C4-2B (cell line): ENCODE measurements around the gene RNF213.

ENCODE experiments used
- H3K27ac ChIP-seq: fragments of 450-650 bp; 2 replicates; pipeline ENCODE4 v1.5.1; 2017
- ZFX ChIP-seq: fragments of 450-650 bp; IDR thresholded peaks from 2 replicates; pipeline ENCODE4 v1.6.1; 2017
- TF ChIP-seq, protein P1 (sequence below): fragments of 450-650 bp; conservative IDR thresholded peaks from 2 replicates; pipeline ENCODE4 v1.5.1; 2017; ENCODE audit warnings: mild to moderate bottlenecking

RNF213 gene

DNA sequence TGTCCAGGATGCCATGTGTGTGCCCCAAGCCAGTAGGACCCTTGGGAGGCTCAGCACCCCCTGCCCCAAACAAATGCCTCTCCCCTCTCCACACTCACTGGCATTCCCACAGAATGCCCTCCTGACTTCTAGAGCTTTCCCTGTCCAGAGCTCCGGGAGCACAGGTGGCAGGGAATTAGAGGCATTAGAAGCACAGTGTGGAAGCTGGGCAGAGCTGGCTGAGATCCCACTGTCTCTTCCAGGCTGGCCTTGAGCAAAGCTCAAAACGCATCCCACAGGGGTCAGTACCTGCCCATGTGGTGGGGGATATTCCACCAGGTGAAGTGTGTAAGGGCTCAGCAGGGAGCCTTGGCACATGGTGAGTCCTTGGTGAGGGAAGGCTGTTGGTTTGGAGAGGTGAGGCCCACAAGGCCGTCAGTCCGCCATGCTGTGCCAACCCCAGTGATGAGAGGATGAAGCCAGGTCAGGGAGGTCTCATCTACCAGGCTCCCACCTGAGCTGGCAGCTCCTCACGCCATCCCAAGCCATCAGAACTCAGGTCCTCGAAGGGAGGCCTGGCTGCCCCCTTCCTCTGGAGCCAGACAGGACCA is 172.4 kb downstream of the RNF213 start:
- H3K27ac ChIP-seq, result no peak overlapping the region
- TF ChIP-seq ZFX, result no peak
- TF ChIP-seq, protein P1, sequence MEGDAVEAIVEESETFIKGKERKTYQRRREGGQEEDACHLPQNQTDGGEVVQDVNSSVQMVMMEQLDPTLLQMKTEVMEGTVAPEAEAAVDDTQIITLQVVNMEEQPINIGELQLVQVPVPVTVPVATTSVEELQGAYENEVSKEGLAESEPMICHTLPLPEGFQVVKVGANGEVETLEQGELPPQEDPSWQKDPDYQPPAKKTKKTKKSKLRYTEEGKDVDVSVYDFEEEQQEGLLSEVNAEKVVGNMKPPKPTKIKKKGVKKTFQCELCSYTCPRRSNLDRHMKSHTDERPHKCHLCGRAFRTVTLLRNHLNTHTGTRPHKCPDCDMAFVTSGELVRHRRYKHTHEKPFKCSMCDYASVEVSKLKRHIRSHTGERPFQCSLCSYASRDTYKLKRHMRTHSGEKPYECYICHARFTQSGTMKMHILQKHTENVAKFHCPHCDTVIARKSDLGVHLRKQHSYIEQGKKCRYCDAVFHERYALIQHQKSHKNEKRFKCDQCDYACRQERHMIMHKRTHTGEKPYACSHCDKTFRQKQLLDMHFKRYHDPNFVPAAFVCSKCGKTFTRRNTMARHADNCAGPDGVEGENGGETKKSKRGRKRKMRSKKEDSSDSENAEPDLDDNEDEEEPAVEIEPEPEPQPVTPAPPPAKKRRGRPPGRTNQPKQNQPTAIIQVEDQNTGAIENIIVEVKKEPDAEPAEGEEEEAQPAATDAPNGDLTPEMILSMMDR, result no peak

DNA sequence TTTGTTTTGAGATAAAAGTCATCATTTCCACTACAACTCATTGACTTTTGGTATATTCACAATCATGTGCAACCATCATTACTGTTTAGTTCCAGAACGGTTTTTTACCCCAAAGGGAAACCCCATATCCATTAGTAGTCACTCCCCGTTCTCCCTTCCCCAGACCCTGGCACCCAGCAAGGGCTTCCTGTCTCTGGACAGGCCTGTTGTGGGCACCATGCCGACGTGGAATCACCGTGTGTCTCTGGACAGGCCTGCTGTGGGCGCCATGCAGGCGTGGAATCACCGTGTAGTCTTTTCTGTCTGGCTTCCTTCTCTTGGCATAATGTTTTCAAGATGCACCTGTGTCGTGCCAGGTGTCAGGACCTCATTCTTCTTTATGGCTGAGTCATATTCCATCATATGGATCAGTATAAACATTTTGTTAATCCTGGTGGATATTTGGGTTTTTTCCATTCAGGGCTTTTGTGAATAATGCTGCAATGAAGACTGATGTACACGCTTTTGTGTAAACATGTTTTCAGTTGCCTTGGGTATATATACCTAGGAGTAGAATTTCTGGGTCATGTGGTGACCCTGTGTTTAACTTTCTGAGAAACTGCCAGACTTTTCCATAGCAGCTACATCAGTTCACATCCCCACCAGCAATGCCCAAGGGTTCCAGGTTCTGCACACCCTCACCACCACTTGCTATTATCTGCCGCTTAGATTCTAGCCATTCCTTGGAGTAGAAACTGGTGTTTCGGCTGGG is 173.4 kb downstream of the RNF213 start:
- no peak for TF ChIP-seq ZFX
- TF ChIP-seq, protein P1, result no peak
- H3K27ac ChIP-seq, result no peak overlapping the region

DNA sequence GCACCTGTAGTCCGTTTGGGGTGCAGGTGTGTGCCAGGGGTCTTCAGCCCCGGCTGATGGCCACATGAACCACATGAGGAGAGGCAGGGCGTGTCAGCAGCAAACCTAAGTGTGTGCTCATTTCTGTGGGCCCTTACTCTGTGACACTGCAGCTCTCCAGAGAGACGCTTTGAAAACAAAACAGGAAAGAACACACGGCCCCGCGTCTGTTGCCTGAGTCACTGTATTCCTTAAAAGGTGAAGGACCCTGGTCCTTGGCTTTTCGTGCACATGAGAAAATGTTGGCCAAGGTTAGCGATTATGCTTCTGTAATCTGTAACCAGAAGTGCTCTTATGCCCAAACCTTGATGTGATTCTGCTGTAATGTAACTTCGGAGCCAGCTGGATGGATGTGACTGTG is 176.9 kb downstream of the RNF213 start:
- TF ChIP-seq ZFX, result no peak
- TF ChIP-seq, protein P1, result no peak
- no peak overlapping the region for H3K27ac ChIP-seq

DNA sequence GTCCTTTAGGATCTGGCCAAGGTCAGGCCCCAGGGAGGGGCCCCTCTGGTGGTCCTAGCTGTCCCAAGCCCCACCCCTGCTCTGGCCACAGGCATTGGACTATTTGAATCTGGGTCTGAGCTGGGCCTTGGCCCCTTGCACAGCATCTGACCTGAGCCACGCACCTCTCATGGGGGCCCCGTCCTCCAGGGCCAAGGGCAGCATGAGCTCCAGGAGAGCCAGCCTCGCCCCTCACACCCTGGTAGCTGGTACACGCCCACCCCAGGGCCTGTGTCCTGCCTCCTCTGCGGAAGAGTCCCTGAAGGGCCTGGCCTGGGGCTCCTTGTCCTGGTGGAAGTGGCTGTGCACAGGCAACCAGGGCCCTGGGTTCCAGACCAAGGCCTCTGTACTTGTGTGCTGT is 178.2 kb downstream of the RNF213 start:
- TF ChIP-seq ZFX, result no peak
- TF ChIP-seq, protein P1, result no peak
- H3K27ac ChIP-seq, result no peak overlapping the region

DNA sequence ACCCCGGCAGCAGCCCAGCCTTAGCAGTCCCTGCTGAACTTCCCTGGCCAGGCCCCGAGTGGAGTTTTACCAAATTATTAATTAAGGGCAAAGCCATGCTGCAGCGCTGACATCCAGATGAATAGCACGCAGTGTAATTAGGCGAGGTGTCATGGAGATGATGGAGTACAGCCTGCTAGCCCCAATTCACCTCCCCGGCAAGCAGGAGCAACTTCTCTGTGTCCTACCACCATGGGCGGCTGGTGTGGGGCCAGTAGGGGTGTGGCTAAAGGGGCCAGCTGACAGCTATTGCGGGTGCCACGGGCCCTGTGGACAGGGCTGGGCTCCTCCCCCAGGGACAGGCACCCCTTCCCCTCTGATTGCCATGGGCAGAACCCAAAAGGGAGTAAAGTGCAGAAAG is 178.8 kb downstream of the RNF213 start:
- TF ChIP-seq, protein P1, result no peak
- TF ChIP-seq ZFX, result no peak
- H3K27ac ChIP-seq, result no peak overlapping the region

DNA sequence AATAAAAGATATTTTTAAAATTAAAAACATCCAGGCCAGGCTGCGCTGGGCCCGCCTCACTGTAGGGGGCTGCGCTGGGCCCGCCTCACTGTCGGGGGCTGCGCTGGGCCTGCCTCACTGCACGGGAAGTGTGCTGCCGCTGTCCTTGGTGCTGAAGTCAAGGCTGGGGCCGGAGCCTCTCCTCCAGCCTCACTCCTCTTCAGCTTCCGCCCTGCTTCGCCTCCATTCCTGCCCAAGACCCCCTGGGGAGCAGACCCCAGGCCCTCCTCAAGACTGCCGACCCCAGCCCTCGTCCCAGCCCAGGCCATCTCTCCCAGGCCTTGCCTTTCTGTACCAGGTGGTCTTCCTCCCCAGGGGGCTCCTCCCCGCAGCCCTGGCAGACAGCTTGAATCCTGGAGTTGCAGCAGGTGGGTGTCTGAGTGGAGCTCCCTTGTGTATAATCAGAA is 180.5 kb downstream of the RNF213 start:
- no peak overlapping the region for H3K27ac ChIP-seq
- no peak for TF ChIP-seq ZFX
- TF ChIP-seq, protein P1, result no peak

DNA sequence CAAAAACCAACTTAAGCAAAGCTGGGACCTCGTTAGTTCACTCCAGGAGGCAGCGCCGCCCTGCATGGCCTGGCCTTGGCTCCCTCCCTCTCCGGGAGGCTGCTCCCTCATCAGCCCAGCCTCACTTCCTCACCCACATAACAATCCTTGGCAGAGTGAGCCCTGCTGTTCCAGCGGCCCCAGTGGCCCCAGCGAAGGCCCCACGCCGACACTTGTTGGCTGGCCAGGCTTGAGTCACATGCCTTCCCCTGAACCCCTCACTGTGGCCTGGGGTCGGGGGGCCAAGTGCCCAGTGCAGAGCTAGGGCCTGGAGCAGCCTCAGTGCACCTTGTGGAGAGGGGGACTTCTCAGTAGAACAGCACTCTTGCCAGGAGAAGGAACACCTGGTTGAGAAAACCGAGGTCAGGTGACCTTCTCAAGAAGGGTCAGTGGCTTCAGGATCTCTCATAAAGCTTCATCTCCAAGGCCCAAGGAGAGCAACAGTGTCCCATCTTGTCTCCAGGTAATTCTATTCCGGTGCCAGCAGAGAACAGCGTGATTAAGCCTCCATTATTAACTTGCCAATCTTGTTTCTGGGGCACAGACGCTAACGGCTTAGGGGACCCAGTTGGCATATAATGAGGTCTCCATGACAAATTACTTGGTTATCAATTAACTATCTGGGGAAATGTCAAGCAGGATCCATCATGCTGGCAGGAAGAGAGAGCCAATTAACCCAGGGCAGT is 181.1 kb downstream of the RNF213 start:
- no peak overlapping the region for H3K27ac ChIP-seq
- TF ChIP-seq, protein P1, result no peak
- TF ChIP-seq ZFX, result no peak
